ENCODE measurements around the gene AP1S1.

DNA sequence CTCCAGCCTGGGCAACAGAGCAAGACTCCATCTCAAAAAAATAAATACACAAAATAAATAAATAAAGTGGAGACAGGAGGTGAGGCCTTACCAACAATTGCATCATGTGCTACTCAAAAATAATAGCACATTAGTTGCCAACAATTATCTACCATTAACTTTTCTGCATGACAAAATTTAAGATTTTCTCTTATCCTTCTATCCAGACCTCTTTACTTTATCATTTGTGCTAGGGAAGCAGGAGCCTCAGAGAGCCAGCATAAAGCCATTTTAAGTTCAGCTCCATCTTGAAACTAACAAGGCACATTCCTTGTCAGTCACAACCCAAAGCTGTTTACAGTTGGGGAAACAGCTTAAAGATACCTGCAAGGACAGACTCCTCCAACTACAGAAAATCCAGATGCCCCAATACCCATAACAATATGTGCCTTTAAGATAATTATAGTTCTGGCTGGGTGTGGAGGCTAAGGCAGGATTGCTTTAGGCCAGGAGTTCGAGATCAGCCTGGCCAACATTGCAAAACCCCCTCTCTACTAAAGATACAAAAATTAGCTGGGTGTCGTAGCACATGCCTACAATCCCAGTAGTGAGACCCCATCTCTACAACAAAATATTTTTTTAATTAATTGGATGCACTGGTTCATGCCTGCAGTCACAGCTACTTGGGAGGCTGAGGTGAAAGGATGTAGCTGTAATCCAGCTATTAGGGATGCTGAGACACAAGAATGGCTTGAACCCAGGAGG is 2.2 kb upstream of the AP1S1 start:
- TF ChIP-seq, protein P1, sequence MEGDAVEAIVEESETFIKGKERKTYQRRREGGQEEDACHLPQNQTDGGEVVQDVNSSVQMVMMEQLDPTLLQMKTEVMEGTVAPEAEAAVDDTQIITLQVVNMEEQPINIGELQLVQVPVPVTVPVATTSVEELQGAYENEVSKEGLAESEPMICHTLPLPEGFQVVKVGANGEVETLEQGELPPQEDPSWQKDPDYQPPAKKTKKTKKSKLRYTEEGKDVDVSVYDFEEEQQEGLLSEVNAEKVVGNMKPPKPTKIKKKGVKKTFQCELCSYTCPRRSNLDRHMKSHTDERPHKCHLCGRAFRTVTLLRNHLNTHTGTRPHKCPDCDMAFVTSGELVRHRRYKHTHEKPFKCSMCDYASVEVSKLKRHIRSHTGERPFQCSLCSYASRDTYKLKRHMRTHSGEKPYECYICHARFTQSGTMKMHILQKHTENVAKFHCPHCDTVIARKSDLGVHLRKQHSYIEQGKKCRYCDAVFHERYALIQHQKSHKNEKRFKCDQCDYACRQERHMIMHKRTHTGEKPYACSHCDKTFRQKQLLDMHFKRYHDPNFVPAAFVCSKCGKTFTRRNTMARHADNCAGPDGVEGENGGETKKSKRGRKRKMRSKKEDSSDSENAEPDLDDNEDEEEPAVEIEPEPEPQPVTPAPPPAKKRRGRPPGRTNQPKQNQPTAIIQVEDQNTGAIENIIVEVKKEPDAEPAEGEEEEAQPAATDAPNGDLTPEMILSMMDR (IDR thresholded peaks at IDR 0.05) = no peak
- TF ChIP-seq ZFX (IDR thresholded peaks at IDR 0.05; ENCODE audit: borderline replicate concordance) = no peak

Measured in 22Rv1 (cell line).